GM23248 (cell line): Measurements from ENCODE around the gene C3orf33. TPM values are rescaled to one million over a fixed set of nuclear protein-coding genes. Genes with fewer than 3 reads are reported as not detected.
"Not testable (repeated sequence)": the region's sequence is repeated elsewhere in the genome, so short reads cannot be mapped to it uniquely, and the experiment has no call there.

ENCODE experiments used
- DNase-seq: peaks from one replicate; pipeline ENCODE4 v3.0.0-alpha.2; 2015
- H2AFZ ChIP-seq: fragments of 200-600 bp; sonication (generic); 2 replicates; pipeline ENCODE4 v1.6.1; 2016; ENCODE audit warnings: antibody characterized with exemption
- H3F3A ChIP-seq: fragments of 200-600 bp; sonication (generic); 2 replicates; pipeline ENCODE4 v1.6.1; 2016; ENCODE audit warnings: mild to moderate bottlenecking, antibody characterized with exemption, mixed run types; ENCODE audit not compliant: insufficient read depth
- H3K27ac ChIP-seq: fragments of 200-600 bp; sonication (generic); 2 replicates; pipeline ENCODE4 v1.5.1; 2016; ENCODE audit warnings: mild to moderate bottlenecking
- H3K27me3 ChIP-seq: fragments of 200-600 bp; sonication (generic); replicated peaks from 2 replicates; pipeline ENCODE4 v1.6.1; 2016; ENCODE audit warnings: mild to moderate bottlenecking; ENCODE audit not compliant: insufficient read depth
- H3K36me3 ChIP-seq: fragments of 200-600 bp; sonication (generic); 2 replicates; pipeline ENCODE4 v1.6.1; 2016; ENCODE audit warnings: low read depth, mild to moderate bottlenecking
- H3K4me1 ChIP-seq: fragments of 200-600 bp; sonication (generic); 2 replicates; pipeline ENCODE4 v1.6.1; 2016; ENCODE audit warnings: mild to moderate bottlenecking; ENCODE audit not compliant: insufficient read depth
- H3K4me2 ChIP-seq: fragments of 200-600 bp; sonication (generic); one replicate; pipeline ENCODE4 v1.6.1; 2016; ENCODE audit warnings: mild to moderate bottlenecking; ENCODE audit not compliant: unreplicated experiment
- H3K4me3 ChIP-seq: fragments of 200-600 bp; sonication (generic); 2 replicates; pipeline ENCODE4 v1.5.1; 2016; ENCODE audit warnings: mild to moderate bottlenecking
- H3K79me2 ChIP-seq: fragments of 200-600 bp; sonication (generic); 2 replicates; pipeline ENCODE4 v1.6.1; 2016; ENCODE audit warnings: mild to moderate bottlenecking; ENCODE audit not compliant: insufficient read depth
- H3K9ac ChIP-seq: fragments of 200-600 bp; sonication (generic); 2 replicates; pipeline ENCODE4 v1.6.1; 2016; ENCODE audit warnings: mild to moderate bottlenecking
- H3K9me2 ChIP-seq: fragments of 200-600 bp; sonication (generic); 2 replicates; pipeline ENCODE4 v1.6.1; 2016; ENCODE audit warnings: mixed run types, mild to moderate bottlenecking, moderate library complexity; ENCODE audit not compliant: insufficient read depth
- H3K9me3 ChIP-seq: fragments of 200-600 bp; sonication (generic); one replicate; pipeline ENCODE4 v1.6.1; 2017; ENCODE audit warnings: low read depth
- H4K20me1 ChIP-seq: fragments of 200-600 bp; sonication (generic); 2 replicates; pipeline ENCODE4 v1.6.0; 2016; ENCODE audit not compliant: insufficient read depth
- EZH2 ChIP-seq: fragments of 200-600 bp; sonication (generic); IDR thresholded peaks from 2 replicates; pipeline ENCODE4 v1.6.1; 2018; ENCODE audit warnings: antibody characterized with exemption, mild to moderate bottlenecking; ENCODE audit not compliant: insufficient read depth, poor library complexity, severe bottlenecking
- EZH2phosphoT487 ChIP-seq: fragments of 200-600 bp; sonication (generic); IDR thresholded peaks from 2 replicates; pipeline ENCODE4 v1.6.1; 2018; ENCODE audit warnings: antibody characterized with exemption, moderate library complexity, mild to moderate bottlenecking, low read depth; ENCODE audit not compliant: insufficient read depth
- WGBS, 2 experiments: methylation state at CpG; one replicate each; pipeline ENCODE4 v1.1.6; 2015 to 2017; ENCODE audit warnings: low lambda C conversion rate in 2 of 2, low coverage in 1 of 2; ENCODE audit errors: missing lambda C conversion rate in 2 of 2; 5-methylcytosine and 5-hydroxymethylcytosine counted together
- in situ Hi-C: fragments of 300-500 bp; cut with MboI; formaldehyde crosslinking; loops from 2 replicates; pipeline ENCODE4 v1.15.0; 2020
- polyA plus RNA-seq: library from polyadenylated mRNA; unstranded; fragments of >200 nt; fragmentation: Nextera tagmentation; extraction: Ambion mirVana; gene quantifications from 2 replicates; pipeline ENCODE4 v1.2.1, GENCODE V29; 2016
- total RNA-seq: library from RNA; depleted of rRNA; stranded (reverse); fragments of >200 nt; shearing (Covaris generic); gene quantifications from 2 replicates; pipeline ENCODE4 v1.2.3, GENCODE V29; 2014

The C3orf33 gene
- total and polyA plus RNA-seq, 2 experiments from 2014 or later: 3.9 to 4.7 TPM

DNA sequence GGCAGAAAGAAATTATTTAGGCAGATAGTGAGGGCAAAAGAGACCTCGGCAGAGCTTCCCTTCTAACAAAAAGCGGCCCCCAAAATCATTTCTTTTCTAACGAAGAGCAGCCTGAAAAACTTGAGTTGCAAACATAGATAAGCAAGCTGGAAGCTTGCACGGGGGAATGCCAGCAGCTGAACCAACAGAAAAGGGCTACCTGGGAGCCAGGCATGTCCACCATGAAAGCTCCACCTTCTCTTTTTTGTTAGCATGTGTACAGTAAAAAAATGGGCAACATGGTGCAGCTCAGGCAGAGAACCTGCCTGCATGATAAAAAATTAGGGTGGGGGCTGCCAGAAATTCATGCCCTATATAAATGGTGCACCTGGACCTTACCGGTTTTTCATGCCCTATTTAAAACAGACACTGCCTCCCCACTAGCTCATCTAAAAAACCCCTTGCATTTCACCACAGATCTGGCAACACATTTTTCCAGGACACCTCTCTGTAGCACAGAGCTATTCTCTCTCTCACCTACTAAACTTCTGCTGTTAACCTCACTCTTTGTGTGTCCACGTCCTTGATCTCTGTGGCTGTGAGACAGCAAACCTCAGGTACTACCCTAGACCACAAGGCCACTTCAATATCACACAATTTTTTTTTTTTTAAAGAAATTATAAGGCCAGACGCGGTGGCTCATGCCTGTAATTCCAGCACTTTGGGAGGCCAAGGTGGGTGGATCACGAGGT, 29.4 kb upstream of the C3orf33 start:
- H3K4me1 ChIP-seq: no peaks in the 10 kb centered on the region
- in situ Hi-C loops: no loop called here
- peaks cover 55% of the 10 kb centered on the region for H3K79me2 ChIP-seq
- no peaks in the 10 kb centered on the region for H3F3A ChIP-seq
- H3K36me3 ChIP-seq: no peaks in the 10 kb centered on the region; the same call in 1 of the 2 replicates
- H4K20me1 ChIP-seq: no peaks in the 10 kb centered on the region
- H3K9me2 ChIP-seq: no peaks in the 10 kb centered on the region
- WGBS, 2 experiments: 88 to 92% methylated on average over 9 of the region's 9 CpGs
- no peak overlapping the region for H3K4me3 ChIP-seq
- no peak overlapping the region for H3K4me2 ChIP-seq
- H3K9me3 ChIP-seq: no peaks in the 10 kb centered on the region
- no peak for DNase-seq
- H3K9ac ChIP-seq: no peak overlapping the region
- no peaks in the 10 kb centered on the region for H3K27me3 ChIP-seq
- no peak overlapping the region for H3K27ac ChIP-seq
- H2AFZ ChIP-seq: no peak overlapping the region
- no peak for TF ChIP-seq EZH2
- no peak for TF ChIP-seq EZH2phosphoT487

DNA sequence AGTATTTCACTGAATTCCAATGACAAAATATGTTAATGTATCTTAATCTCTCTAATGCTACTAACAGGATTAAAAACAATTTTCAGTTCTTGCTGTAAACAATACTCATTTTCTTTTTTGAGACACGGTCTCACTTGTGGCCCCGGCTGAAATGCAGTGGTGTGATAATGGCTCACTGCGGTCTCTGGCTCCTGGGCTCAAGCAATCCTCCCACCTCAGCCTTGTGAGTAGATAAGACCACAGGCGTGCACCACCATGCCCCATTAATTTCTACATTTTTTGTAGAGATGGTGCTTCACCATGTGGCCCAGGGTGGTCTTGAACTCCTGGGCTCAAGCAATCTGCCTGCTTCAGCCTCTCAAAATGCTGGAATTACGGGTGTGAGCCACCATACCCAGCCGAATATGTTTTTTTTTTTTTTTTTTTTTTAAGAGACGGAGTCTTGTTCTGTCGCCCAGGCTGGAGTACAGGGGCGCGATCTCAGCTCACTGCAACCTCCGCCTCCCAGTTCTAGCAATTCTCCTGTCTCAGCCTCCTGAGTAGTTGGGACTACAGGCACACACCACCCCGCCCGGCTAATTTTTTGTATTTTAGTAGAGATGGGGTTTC, 22.5 kb upstream of the C3orf33 start:
- H3K4me1 ChIP-seq, DNase-seq, H2AFZ ChIP-seq, H3K27me3 ChIP-seq, H4K20me1 ChIP-seq, H3K9me2 ChIP-seq, H3K9ac ChIP-seq, H3F3A ChIP-seq, H3K4me2 ChIP-seq, H3K4me3 ChIP-seq, H3K9me3 ChIP-seq, H3K27ac ChIP-seq, H3K79me2 ChIP-seq, in situ Hi-C loops: not testable (repeated sequence)
- H3K36me3 ChIP-seq: peaks cover 20% of the 10 kb centered on the region
- 98 to 99% methylated on average over 13 of the region's 13 CpGs for WGBS, 2 experiments

DNA sequence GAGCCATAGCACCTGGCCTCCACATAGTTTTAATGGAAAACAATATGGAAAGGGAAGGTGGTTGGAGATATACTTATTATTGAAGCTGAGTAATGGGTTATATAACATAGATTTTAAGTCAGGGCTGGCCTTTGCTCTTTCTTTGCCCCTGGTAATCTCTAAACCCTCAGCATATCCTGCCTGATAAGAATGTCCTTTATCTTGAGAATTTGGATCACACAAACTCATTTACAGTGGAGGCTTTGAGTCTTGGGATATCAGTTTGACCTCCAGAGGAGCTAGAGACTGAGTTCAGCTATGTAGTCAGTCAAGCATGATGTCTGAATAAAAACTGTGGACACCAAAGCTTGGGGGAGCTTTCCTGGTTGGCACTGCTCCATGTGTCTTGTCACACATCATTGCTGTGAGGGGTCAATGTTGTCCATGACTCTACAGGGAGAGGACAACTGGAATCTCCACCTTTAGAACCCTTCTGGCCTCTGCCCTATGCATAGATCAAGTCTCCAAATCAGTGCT, 9.0 kb upstream of the C3orf33 start:
- no peaks in the 10 kb centered on the region for H3K9me3 ChIP-seq
- TF ChIP-seq EZH2phosphoT487 (no peak), EZH2 (no peak)
- H4K20me1 ChIP-seq: no peaks in the 10 kb centered on the region
- in situ Hi-C loops: no loop called here
- no peak overlapping the region for H3K27ac ChIP-seq
- no peak overlapping the region for H3K4me3 ChIP-seq
- H2AFZ ChIP-seq: no peak overlapping the region
- H3K9ac ChIP-seq: no peak overlapping the region
- H3K4me1 ChIP-seq: no peaks in the 10 kb centered on the region
- H3K27me3 ChIP-seq: no peaks in the 10 kb centered on the region
- H3K4me2 ChIP-seq: no peak overlapping the region
- H3K36me3 ChIP-seq: no peaks in the 10 kb centered on the region
- no peaks in the 10 kb centered on the region for H3K9me2 ChIP-seq
- no peaks in the 10 kb centered on the region for H3K79me2 ChIP-seq
- no peak for DNase-seq
- no peaks in the 10 kb centered on the region for H3F3A ChIP-seq

DNA sequence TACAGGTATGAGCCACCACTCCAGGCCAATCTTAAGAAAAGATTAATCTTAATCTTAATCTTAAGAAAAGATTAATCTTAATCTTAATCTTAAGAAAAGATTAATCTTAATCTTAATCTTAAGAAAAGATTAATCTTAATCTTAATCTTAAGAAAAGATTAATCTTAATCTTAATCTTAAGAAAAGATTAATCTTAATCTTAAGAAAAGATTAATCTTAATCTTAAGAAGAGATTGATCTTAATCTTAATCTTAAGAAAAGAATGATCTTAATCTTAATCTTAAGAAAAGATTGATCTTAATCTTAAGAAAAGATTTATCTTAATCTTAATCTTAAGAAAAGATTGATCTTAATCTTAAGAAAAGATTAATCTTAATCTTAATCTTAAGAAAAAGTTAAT, 7.1 kb upstream of the C3orf33 start:
- H3K4me3 ChIP-seq, H4K20me1 ChIP-seq, H3K27me3 ChIP-seq, H3K36me3 ChIP-seq, H3K27ac ChIP-seq, H3K9ac ChIP-seq, H3K9me2 ChIP-seq, H3K79me2 ChIP-seq, H3K4me2 ChIP-seq, H3K9me3 ChIP-seq, H2AFZ ChIP-seq, DNase-seq, in situ Hi-C loops: not testable (repeated sequence)
- Histone ChIP-seq H3K4me1 (peaks cover 16% of the 10 kb centered on the region), H3F3A (peaks cover 17% of the 10 kb centered on the region)

DNA sequence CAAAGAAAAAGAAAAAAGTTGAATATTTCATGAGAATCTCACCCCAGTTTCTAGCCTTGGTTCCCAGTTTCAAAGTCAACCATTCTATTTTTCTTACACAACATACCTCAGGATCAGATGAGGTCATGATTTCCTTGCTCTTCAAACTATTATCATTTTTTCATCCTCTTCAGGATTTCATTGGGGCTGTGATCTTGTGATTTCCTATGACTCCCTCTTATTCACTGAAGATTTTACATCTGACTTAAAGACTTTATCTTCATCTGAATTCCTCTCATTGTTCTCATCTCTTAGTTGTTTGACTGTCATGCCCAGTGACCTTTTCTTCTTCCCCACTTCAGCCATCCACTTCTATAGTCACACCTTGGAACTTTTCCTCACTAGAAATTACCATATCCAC, 3.1 kb upstream of the C3orf33 start:
- TF ChIP-seq EZH2: no peak
- no peak for TF ChIP-seq EZH2phosphoT487
- Histone ChIP-seq H4K20me1 (no peaks in the 10 kb centered on the region), H3K79me2 (no peaks in the 10 kb centered on the region), H3K27me3 (no peaks in the 10 kb centered on the region), H3K27ac (peak overlapping the region; percentile 41), H3K36me3 (no peaks in the 10 kb centered on the region), H3K9me3 (no peaks in the 10 kb centered on the region), H3K9me2 (no peaks in the 10 kb centered on the region), H3K9ac (no peak overlapping the region), H3K4me3 (no peak overlapping the region), H3F3A (peaks cover 25% of the 10 kb centered on the region), H2AFZ (no peak overlapping the region), H3K4me1 (peaks cover 24% of the 10 kb centered on the region), H3K4me2 (peak overlapping the region; percentile 12)
- in situ Hi-C loops: no loop called here
- DNase-seq: peak; percentile 76
